HepG2 (cell line): ENCODE measurements around the gene MACROD2. TPM values are rescaled to one million over a fixed set of nuclear protein-coding genes. Genes with fewer than 3 reads are reported as not detected.

Experiments used
- ATAC-seq: fragments of 200-7000 bp; cut with Tn5 transposase; 3 replicates; pipeline ENCODE4 v1.9.1; 2020; ENCODE audit warnings: mild to moderate bottlenecking, moderate library complexity
- BruUV-seq: library from RNA; stranded (reverse); fragments of 400-500 nt; replicated peaks from 2 replicates; lab custom pipeline; 2021; lab: Mats Ljungman, UMichigan
- CTCF ChIA-PET: fragments of 300-600 bp; formaldehyde crosslinking; extraction: SDS; loops from one replicate; lab custom pipeline; 2021; ENCODE audit warnings: low total read pairs, inconsistent platforms, low intra/inter-chr PET ratio; lab: Yijun Ruan, JAX
- POLR2A ChIA-PET: fragments of 350-600 bp; sonication (Branson Sonifier 250); formaldehyde crosslinking; loops from one replicate; lab custom pipeline; 2020; ENCODE audit warnings: antibody characterized with exemption, inconsistent platforms; lab: Yijun Ruan, JAX
- DNase-seq: peaks from one replicate; pipeline ENCODE4 v3.0.0-alpha.2; 2015; ENCODE audit warnings: low spot score
- FAIRE-seq: peaks from 3 replicates; lab custom pipeline; 2011; peaks lifted over from hg19 to GRCh38; lab: Jason Lieb, UNC
- H2AFZ ChIP-seq: one replicate; pipeline ENCODE4 v1.6.1; 2011; ENCODE audit warnings: low read length, inconsistent platforms
- H3K27ac ChIP-seq: fragments of 300-600 bp; 3 replicates; pipeline ENCODE4 v1.8.0; 2011; ENCODE audit warnings: mixed run types, mild to moderate bottlenecking, mixed read lengths, low read length, inconsistent platforms; ENCODE audit not compliant: insufficient read depth; ENCODE audit errors: extremely low read length
- H3K27me3 ChIP-seq, 2 experiments: fragments of 200-600 bp in 1 of 2; 2 replicates in 1 of 2; 3 replicates in 1 of 2; pipeline versions ENCODE4 v1.6.0 to v1.8.0; 2011; ENCODE audit warnings: low read length in 2 of 2, mild to moderate bottlenecking in 2 of 2, moderate library complexity in 2 of 2, inconsistent platforms in 1 of 2; ENCODE audit not compliant: insufficient read depth in 2 of 2, control insufficient read depth in 1 of 2
- H3K36me3 ChIP-seq, 2 experiments: fragments of 200-600 bp in 1 of 2; replicated peaks in 1 of 2; 2 replicates in 1 of 2; 3 replicates in 1 of 2; pipeline versions ENCODE4 v1.5.1 to v1.8.0; 2011; ENCODE audit warnings: low read length in 2 of 2, inconsistent platforms in 1 of 2; ENCODE audit not compliant: insufficient read depth in 2 of 2, control insufficient read depth in 1 of 2
- H3K4me1 ChIP-seq: 2 replicates; pipeline ENCODE4 v1.5.1; 2012; ENCODE audit warnings: low read length, inconsistent platforms; ENCODE audit not compliant: insufficient read depth
- H3K4me2 ChIP-seq: 2 replicates; pipeline ENCODE4 v1.6.0; 2011; ENCODE audit warnings: low read depth, low read length, inconsistent platforms
- H3K4me3 ChIP-seq, 3 experiments: fragments of 200-600 bp in 1 of 3; sonication (generic), shearing (Covaris generic) in 1 of 3; replicated peaks in 1 of 3; 2 replicates each; pipeline ENCODE4 v1.5.1; 2011 to 2016; ENCODE audit warnings: low read length in 3 of 3, inconsistent platforms in 2 of 3, low read depth in 2 of 3, mild to moderate bottlenecking in 2 of 3, control low read depth in 1 of 3, mixed read lengths in 1 of 3; ENCODE audit not compliant: insufficient read depth in 1 of 3
- H3K79me2 ChIP-seq: one replicate; pipeline ENCODE4 v1.6.1; 2011; ENCODE audit warnings: low read length, inconsistent platforms; ENCODE audit not compliant: insufficient read depth
- H3K9ac ChIP-seq: 2 replicates; pipeline ENCODE4 v1.6.0; 2011; ENCODE audit warnings: mild to moderate bottlenecking, low read depth, low read length, inconsistent platforms; ENCODE audit not compliant: insufficient read depth
- H3K9me3 ChIP-seq: 2 replicates; pipeline ENCODE4 v1.5.1; 2012; ENCODE audit warnings: mild to moderate bottlenecking, low read length
- H4K20me1 ChIP-seq: 2 replicates; pipeline ENCODE4 v1.6.0; 2011; ENCODE audit warnings: inconsistent platforms, mild to moderate bottlenecking, low read length, moderate library complexity; ENCODE audit not compliant: insufficient read depth
- CHD4 ChIP-seq: fragments of 200-600 bp; sonication (generic); IDR thresholded peaks from 2 replicates; pipeline ENCODE4 v1.7.0; 2017; ENCODE audit warnings: mild to moderate bottlenecking, low read length, borderline replicate concordance
- ELF1 ChIP-seq: sonication (generic); formaldehyde crosslinking; IDR thresholded peaks from 2 replicates; pipeline ENCODE4 v1.4.0; 2020; ENCODE audit warnings: missing genetic modification reagents
- HNRNPLL ChIP-seq: fragments of 200-400 bp; formaldehyde crosslinking; IDR thresholded peaks from 2 replicates; pipeline ENCODE4 v1.6.1; 2017; ENCODE audit warnings: mild to moderate bottlenecking, low read depth, low read length; ENCODE audit not compliant: poor library complexity, severe bottlenecking
- KLF13 ChIP-seq: sonication (generic); formaldehyde crosslinking; IDR thresholded peaks from 2 replicates; pipeline ENCODE4 v1.4.0; 2020; ENCODE audit warnings: mild to moderate bottlenecking, missing genetic modification reagents
- MATR3 ChIP-seq: sonication (generic); formaldehyde crosslinking; IDR thresholded peaks from 2 replicates; pipeline ENCODE4 v1.4.0; 2020; ENCODE audit warnings: missing genetic modification reagents
- MTF2 ChIP-seq: sonication (generic); formaldehyde crosslinking; IDR thresholded peaks from 2 replicates; pipeline ENCODE4 v1.5.0; 2020; ENCODE audit warnings: missing genetic modification reagents, borderline replicate concordance
- NR2C2 ChIP-seq: sonication (generic); formaldehyde crosslinking; IDR thresholded peaks from 2 replicates; pipeline ENCODE4 v1.4.0; 2020; ENCODE audit warnings: missing genetic modification reagents, mild to moderate bottlenecking, moderate library complexity, borderline replicate concordance
- PAX8 ChIP-seq: sonication (generic); formaldehyde crosslinking; IDR thresholded peaks from 2 replicates; pipeline ENCODE4 v1.8.0; 2022; ENCODE audit warnings: mild to moderate bottlenecking, missing genetic modification reagents, borderline replicate concordance
- SAP130 ChIP-seq: IDR thresholded peaks from 2 replicates; pipeline ENCODE4 v1.6.1; 2016; ENCODE audit warnings: low read depth
- SMARCE1 ChIP-seq: fragments of 450-650 bp; IDR thresholded peaks from 2 replicates; pipeline ENCODE4 v1.6.1; 2017; ENCODE audit warnings: borderline replicate concordance
- ZFYVE20 ChIP-seq: sonication (generic); formaldehyde crosslinking; IDR thresholded peaks from 2 replicates; pipeline ENCODE4 v1.8.0; 2023; ENCODE audit warnings: low read depth, mild to moderate bottlenecking, moderate library complexity, missing genetic modification reagents, borderline replicate concordance
- ZNF367 ChIP-seq: sonication (generic); formaldehyde crosslinking; IDR thresholded peaks from 2 replicates; pipeline ENCODE4 v1.4.0; 2020; ENCODE audit warnings: missing genetic modification reagents, borderline replicate concordance
- ZNF530 ChIP-seq: sonication (generic); formaldehyde crosslinking; IDR thresholded peaks from 2 replicates; pipeline ENCODE4 v1.5.0; 2020; ENCODE audit warnings: low read depth, mild to moderate bottlenecking, missing genetic modification reagents
- ZNF619 ChIP-seq: sonication (generic); formaldehyde crosslinking; IDR thresholded peaks from 2 replicates; pipeline ENCODE4 v1.4.0; 2020; ENCODE audit warnings: mild to moderate bottlenecking, missing genetic modification reagents
- ZNF749 ChIP-seq: sonication (generic); formaldehyde crosslinking; IDR thresholded peaks from 2 replicates; pipeline ENCODE4 v1.8.0; 2022; ENCODE audit warnings: mild to moderate bottlenecking, missing genetic modification reagents, moderate library complexity, borderline replicate concordance
- WGBS: methylation state at CpG from one replicate; pipeline ENCODE4 v1.1.6; 2017; ENCODE audit warnings: low lambda C conversion rate; 5-methylcytosine and 5-hydroxymethylcytosine counted together
- in situ Hi-C: cut with HindIII; loops from 2 replicates; pipeline ENCODE4 v1.10.0; 2017; ENCODE audit warnings: low pct_unique_long_range_greater_than_20kb; ENCODE audit not compliant: extremely low pct_ligation_motif_present
- intact Hi-C: fragments of 100-400 bp; cut with micrococcal nuclease; formaldehyde crosslinking; loops from one replicate; pipeline ENCODE4 v1.10.0; 2022; ENCODE audit not compliant: unreplicated experiment
- polyA plus RNA-seq, 8 experiments: library from polyadenylated mRNA; depleted of rRNA in 3 of 8; stranded (reverse) in 7 of 8; unstranded in 1 of 8; fragments of >200 nt; fragmentation: Illumina TruSeq in 4 of 8; extraction: Trizol in 4 of 8; gene quantifications; 2 replicates each; pipeline versions ENCODE4 v1.2.1 to v1.2.3, GENCODE V29; 2011 to 2016; ENCODE audit warnings: low read depth in 4 of 8, missing spikeins in 1 of 8, mixed read lengths in 1 of 8; ENCODE audit not compliant: insufficient read depth in 1 of 8
- total RNA-seq, 5 experiments: library from RNA; depleted of rRNA; stranded (reverse); fragments of >200 nt; fragmentation: Illumina TruSeq; extraction: Trizol; gene quantifications; 2 replicates each; pipeline ENCODE4 v1.2.3, GENCODE V29; 2016; ENCODE audit warnings: low read depth in 1 of 5
- TF ChIP-seq, protein P1 (sequence below): sonication (generic); formaldehyde crosslinking; IDR thresholded peaks from 2 replicates; pipeline ENCODE4 v1.4.0; 2020; ENCODE audit warnings: missing genetic modification reagents, borderline replicate concordance
- TF ChIP-seq, protein P2 (sequence below): sonication (generic); formaldehyde crosslinking; IDR thresholded peaks from 2 replicates; pipeline ENCODE4 v1.8.0; 2022; ENCODE audit warnings: missing genetic modification reagents, mild to moderate bottlenecking, inconsistent platforms, borderline replicate concordance
- TF ChIP-seq, protein P3 (sequence below): IDR thresholded peaks from 2 replicates; pipeline ENCODE4 v1.6.1; 2016
- TF ChIP-seq, protein P4 (sequence below): IDR thresholded peaks from 2 replicates; pipeline ENCODE4 v1.6.1; 2016; ENCODE audit warnings: missing genetic modification reagents, missing compliant biosample characterization
- TF ChIP-seq, protein P5 (sequence below): sonication (generic); formaldehyde crosslinking; IDR thresholded peaks from 2 replicates; pipeline ENCODE4 v1.8.1; 2023; ENCODE audit warnings: missing genetic modification reagents, mild to moderate bottlenecking, borderline replicate concordance

MACROD2 gene
- total and polyA plus RNA-seq, 2 of the 13 experiments (the other 11 are each of a cell fraction or from before 2014, with no cell fraction given): 0.13 to 0.51 TPM

DNA sequence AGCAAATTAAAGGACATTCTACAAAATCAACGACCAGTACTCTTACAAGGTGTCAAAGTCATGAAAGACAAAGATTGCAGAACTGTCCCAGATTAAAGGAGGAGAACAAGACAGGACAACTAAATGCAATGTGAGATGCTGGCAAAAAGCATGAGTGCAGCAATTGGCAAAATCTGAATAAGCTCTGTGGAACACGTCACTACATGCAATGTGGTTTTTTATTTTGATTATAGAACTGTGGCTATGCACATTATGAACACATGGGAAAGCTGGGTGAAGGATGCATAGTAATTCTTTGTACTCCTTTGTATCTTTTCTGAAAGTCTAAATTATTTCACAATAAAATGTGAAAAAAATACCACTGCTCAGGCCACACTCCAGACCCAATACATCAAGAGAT is 2068.6 kb downstream of the MACROD2 start:
- DNase-seq: no peak
- TF ChIP-seq HNRNPLL: no peak
- TF ChIP-seq ZFYVE20 (CRISPR knock-in tag): no peak
- no peak for TF ChIP-seq SAP130 (CRISPR knock-in tag)
- TF ChIP-seq, protein P1, sequence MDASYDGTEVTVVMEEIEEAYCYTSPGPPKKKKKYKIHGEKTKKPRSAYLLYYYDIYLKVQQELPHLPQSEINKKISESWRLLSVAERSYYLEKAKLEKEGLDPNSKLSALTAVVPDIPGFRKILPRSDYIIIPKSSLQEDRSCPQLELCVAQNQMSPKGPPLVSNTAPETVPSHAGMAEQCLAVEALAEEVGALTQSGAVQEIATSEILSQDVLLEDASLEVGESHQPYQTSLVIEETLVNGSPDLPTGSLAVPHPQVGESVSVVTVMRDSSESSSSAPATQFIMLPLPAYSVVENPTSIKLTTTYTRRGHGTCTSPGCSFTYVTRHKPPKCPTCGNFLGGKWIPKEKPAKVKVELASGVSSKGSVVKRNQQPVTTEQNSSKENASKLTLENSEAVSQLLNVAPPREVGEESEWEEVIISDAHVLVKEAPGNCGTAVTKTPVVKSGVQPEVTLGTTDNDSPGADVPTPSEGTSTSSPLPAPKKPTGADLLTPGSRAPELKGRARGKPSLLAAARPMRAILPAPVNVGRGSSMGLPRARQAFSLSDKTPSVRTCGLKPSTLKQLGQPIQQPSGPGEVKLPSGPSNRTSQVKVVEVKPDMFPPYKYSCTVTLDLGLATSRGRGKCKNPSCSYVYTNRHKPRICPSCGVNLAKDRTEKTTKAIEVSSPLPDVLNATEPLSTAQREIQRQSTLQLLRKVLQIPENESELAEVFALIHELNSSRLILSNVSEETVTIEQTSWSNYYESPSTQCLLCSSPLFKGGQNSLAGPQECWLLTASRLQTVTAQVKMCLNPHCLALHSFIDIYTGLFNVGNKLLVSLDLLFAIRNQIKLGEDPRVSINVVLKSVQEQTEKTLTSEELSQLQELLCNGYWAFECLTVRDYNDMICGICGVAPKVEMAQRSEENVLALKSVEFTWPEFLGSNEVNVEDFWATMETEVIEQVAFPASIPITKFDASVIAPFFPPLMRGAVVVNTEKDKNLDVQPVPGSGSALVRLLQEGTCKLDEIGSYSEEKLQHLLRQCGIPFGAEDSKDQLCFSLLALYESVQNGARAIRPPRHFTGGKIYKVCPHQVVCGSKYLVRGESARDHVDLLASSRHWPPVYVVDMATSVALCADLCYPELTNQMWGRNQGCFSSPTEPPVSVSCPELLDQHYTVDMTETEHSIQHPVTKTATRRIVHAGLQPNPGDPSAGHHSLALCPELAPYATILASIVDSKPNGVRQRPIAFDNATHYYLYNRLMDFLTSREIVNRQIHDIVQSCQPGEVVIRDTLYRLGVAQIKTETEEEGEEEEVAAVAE (CRISPR knock-in tag): no peak
- TF ChIP-seq, protein P2, sequence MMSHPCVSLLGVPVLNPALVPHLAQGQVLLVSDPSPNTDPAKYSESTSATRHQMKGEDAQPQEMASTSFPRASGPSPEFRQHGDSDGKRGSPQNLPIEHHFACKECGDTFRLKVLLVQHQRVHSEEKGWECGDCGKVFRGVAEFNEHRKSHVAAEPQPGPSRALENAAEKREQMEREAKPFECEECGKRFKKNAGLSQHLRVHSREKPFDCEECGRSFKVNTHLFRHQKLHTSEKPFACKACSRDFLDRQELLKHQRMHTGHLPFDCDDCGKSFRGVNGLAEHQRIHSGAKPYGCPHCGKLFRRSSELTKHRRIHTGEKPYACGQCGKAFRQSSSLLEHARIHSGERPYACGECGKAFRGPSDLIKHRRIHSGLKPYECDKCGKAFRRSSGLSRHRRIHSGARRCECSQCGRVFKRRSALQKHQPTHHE (CRISPR knock-in tag): no peak
- TF ChIP-seq SMARCE1: no peak
- TF ChIP-seq, protein P3, sequence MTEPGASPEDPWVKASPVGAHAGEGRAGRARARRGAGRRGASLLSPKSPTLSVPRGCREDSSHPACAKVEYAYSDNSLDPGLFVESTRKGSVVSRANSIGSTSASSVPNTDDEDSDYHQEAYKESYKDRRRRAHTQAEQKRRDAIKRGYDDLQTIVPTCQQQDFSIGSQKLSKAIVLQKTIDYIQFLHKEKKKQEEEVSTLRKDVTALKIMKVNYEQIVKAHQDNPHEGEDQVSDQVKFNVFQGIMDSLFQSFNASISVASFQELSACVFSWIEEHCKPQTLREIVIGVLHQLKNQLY: no peak
- TF ChIP-seq, protein P4, sequence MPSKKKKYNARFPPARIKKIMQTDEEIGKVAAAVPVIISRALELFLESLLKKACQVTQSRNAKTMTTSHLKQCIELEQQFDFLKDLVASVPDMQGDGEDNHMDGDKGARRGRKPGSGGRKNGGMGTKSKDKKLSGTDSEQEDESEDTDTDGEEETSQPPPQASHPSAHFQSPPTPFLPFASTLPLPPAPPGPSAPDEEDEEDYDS: no peak
- TF ChIP-seq ZNF367 (CRISPR knock-in tag): no peak
- no peak for TF ChIP-seq MATR3 (CRISPR knock-in tag)
- TF ChIP-seq MTF2 (CRISPR knock-in tag): no peak
- TF ChIP-seq ZNF619: no peak
- no peak for TF ChIP-seq ZNF749 (CRISPR knock-in tag)
- TF ChIP-seq, protein P5, sequence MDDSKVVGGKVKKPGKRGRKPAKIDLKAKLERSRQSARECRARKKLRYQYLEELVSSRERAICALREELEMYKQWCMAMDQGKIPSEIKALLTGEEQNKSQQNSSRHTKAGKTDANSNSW: no peak
- no peak for TF ChIP-seq NR2C2
- no peak for TF ChIP-seq CHD4
- TF ChIP-seq PAX8: no peak
- TF ChIP-seq KLF13: no peak
- no peak for TF ChIP-seq ZNF530 (CRISPR knock-in tag)
- TF ChIP-seq ELF1 (CRISPR knock-in tag): no peak
- Histone ChIP-seq H3K27ac (no peak overlapping the region), H3K79me2 (no peaks in the 10 kb centered on the region), H2AFZ (no peak overlapping the region), H3K9me3 (peaks cover 29% of the 10 kb centered on the region), H3K27me3 (no peaks in the 10 kb centered on the region; a peak in 1 of 5 replicates), H3K4me1 (peaks cover 25% of the 10 kb centered on the region), H3K9ac (no peak overlapping the region), H4K20me1 (no peaks in the 10 kb centered on the region), H3K4me2 (no peak overlapping the region), H3K4me3 (no peak overlapping the region), H3K36me3 (no peaks in the 10 kb centered on the region)
- WGBS: 14% methylated on average over 2 of the region's 2 CpGs
- ChIA-PET POLR2A (no interaction called here), CTCF (no interaction called here)
- no TSS peak for BruUV-seq
- no peak for ATAC-seq
- no peak for FAIRE-seq
- intact Hi-C loops: no loop called here
- in situ Hi-C loops: no loop called here
